NT2/D1 (cell line): ENCODE results near the gene CPEB3.

Source experiments
- SUZ12 ChIP-seq: IDR thresholded peaks from 2 replicates; pipeline ENCODE4 v1.6.1; 2011; ENCODE audit not compliant: insufficient read length, insufficient read depth; ENCODE audit errors: extremely low read depth
- YY1 ChIP-seq: IDR thresholded peaks from 2 replicates; pipeline ENCODE4 v1.6.1; 2011; ENCODE audit not compliant: insufficient read length, insufficient read depth
- ZNF274 ChIP-seq: IDR thresholded peaks from 2 replicates; pipeline ENCODE4 v1.6.1; 2011; ENCODE audit warnings: mild to moderate bottlenecking, low read depth, low read length

GRCh38 chr10:92290837-92291615, at the start of gene CPEB3, which contains the start of gene MARCHF5:
- no peak for TF ChIP-seq SUZ12
- TF ChIP-seq ZNF274 = no peak
- TF ChIP-seq YY1 = no peak
